ENCODE measurements around the gene PALM2AKAP2.

The PALM2AKAP2 gene

GRCh38 chr9:109779711-109780452 is at the start of gene PALM2AKAP2:
TSS of gene PALM2AKAP2 (plus strand) at chr9:109780198. CDS start at chr9:109780489, 291 bp downstream.
- H3K9me3 Mint-ChIP-seq: no peaks in the 10 kb centered on the region

GRCh38 chr9:109730228-109730627 is 49.8 kb upstream of the PALM2AKAP2 start:
- Mint-ChIP-seq H3K27ac (no peak overlapping the region), H3K36me3 (ENCODE audit: low read depth) (no peaks in the 10 kb centered on the region), H3K27me3 (ENCODE audit: low read depth) (peaks cover 5% of the 10 kb centered on the region), H3K9me3 (no peaks in the 10 kb centered on the region), H3K4me3 (no peak overlapping the region), H3K4me1 (ENCODE audit: low read depth) (peaks cover 2% of the 10 kb centered on the region)
- DNase-seq (ENCODE audit: low spot score): no peak

More at GRCh38 chr9:109779711-109780452, at the start of gene PALM2AKAP2:
- DNase-seq (ENCODE audit: low spot score): no peak
- Mint-ChIP-seq H3K27me3 (ENCODE audit: low read depth) (peaks cover 52% of the 10 kb centered on the region), H3K4me1 (ENCODE audit: low read depth) (peaks cover 3% of the 10 kb centered on the region), H3K36me3 (ENCODE audit: low read depth) (no peaks in the 10 kb centered on the region), H3K27ac (no peak within 1 kb of the TSS), H3K4me3 (peak within 1 kb of the TSS; percentile 33)

- DNase-seq (ENCODE audit: low spot score): no peak
- no peak overlapping the region for H3K27ac Mint-ChIP-seq
Observed at GRCh38 chr9:109733690-109734089, 46.3 kb upstream of the PALM2AKAP2 start.

GRCh38 chr9:109734814-109735213 is 45.2 kb upstream of the PALM2AKAP2 start:
- Mint-ChIP-seq H3K9me3 (no peaks in the 10 kb centered on the region), H3K27ac (no peak overlapping the region), H3K4me1 (ENCODE audit: low read depth) (peaks cover 2% of the 10 kb centered on the region), H3K4me3 (no peak overlapping the region), H3K36me3 (ENCODE audit: low read depth) (no peaks in the 10 kb centered on the region), H3K27me3 (ENCODE audit: low read depth) (peaks cover 8% of the 10 kb centered on the region)
- no peak for DNase-seq (ENCODE audit: low spot score)

More at GRCh38 chr9:109733690-109734089, 46.3 kb upstream of the PALM2AKAP2 start:
- no peaks in the 10 kb centered on the region for H3K9me3 Mint-ChIP-seq
- peaks cover 8% of the 10 kb centered on the region for H3K27me3 Mint-ChIP-seq (ENCODE audit: low read depth)
- no peak overlapping the region for H3K4me3 Mint-ChIP-seq
- H3K36me3 Mint-ChIP-seq (ENCODE audit: low read depth): no peaks in the 10 kb centered on the region
- peaks cover 2% of the 10 kb centered on the region for H3K4me1 Mint-ChIP-seq (ENCODE audit: low read depth)

GRCh38 chr9:109735801-109736200 is 44.2 kb upstream of the PALM2AKAP2 start:
- Mint-ChIP-seq H3K4me3 (no peak overlapping the region), H3K9me3 (no peaks in the 10 kb centered on the region)

GRCh38 chr9:109737295-109737694 is 42.7 kb upstream of the PALM2AKAP2 start:
- Mint-ChIP-seq H3K27ac (no peak overlapping the region), H3K9me3 (no peaks in the 10 kb centered on the region), H3K4me1 (ENCODE audit: low read depth) (peaks cover 2% of the 10 kb centered on the region), H3K27me3 (ENCODE audit: low read depth) (peaks cover 16% of the 10 kb centered on the region), H3K36me3 (ENCODE audit: low read depth) (no peaks in the 10 kb centered on the region), H3K4me3 (no peak overlapping the region)
- no peak for DNase-seq (ENCODE audit: low spot score)

More at GRCh38 chr9:109735801-109736200, 44.2 kb upstream of the PALM2AKAP2 start:
- Mint-ChIP-seq H3K4me1 (ENCODE audit: low read depth) (peaks cover 2% of the 10 kb centered on the region), H3K27me3 (ENCODE audit: low read depth) (peaks cover 8% of the 10 kb centered on the region), H3K36me3 (ENCODE audit: low read depth) (no peaks in the 10 kb centered on the region), H3K27ac (no peak overlapping the region)
- DNase-seq (ENCODE audit: low spot score): no peak

GRCh38 chr9:109739760-109740159 is 40.2 kb upstream of the PALM2AKAP2 start:
- no peaks in the 10 kb centered on the region for H3K36me3 Mint-ChIP-seq (ENCODE audit: low read depth)
- DNase-seq (ENCODE audit: low spot score): no peak
- H3K9me3 Mint-ChIP-seq: no peaks in the 10 kb centered on the region
- no peak overlapping the region for H3K27ac Mint-ChIP-seq
- no peaks in the 10 kb centered on the region for H3K4me1 Mint-ChIP-seq (ENCODE audit: low read depth)
- peaks cover 12% of the 10 kb centered on the region for H3K27me3 Mint-ChIP-seq (ENCODE audit: low read depth)
- no peak overlapping the region for H3K4me3 Mint-ChIP-seq

GRCh38 chr9:109742776-109743348 is 37.1 kb upstream of the PALM2AKAP2 start:
- Mint-ChIP-seq H3K4me3 (no peak overlapping the region), H3K27me3 (ENCODE audit: low read depth) (peaks cover 16% of the 10 kb centered on the region), H3K36me3 (ENCODE audit: low read depth) (no peaks in the 10 kb centered on the region), H3K27ac (no peak overlapping the region), H3K4me1 (ENCODE audit: low read depth) (no peaks in the 10 kb centered on the region), H3K9me3 (no peaks in the 10 kb centered on the region)
- no peak for DNase-seq (ENCODE audit: low spot score)

- H3K36me3 Mint-ChIP-seq (ENCODE audit: low read depth): no peaks in the 10 kb centered on the region
- no peak overlapping the region for H3K27ac Mint-ChIP-seq
- H3K4me3 Mint-ChIP-seq: no peak overlapping the region
- no peak for DNase-seq (ENCODE audit: low spot score)
- H3K27me3 Mint-ChIP-seq (ENCODE audit: low read depth): peaks cover 16% of the 10 kb centered on the region
- H3K9me3 Mint-ChIP-seq: no peaks in the 10 kb centered on the region
- H3K4me1 Mint-ChIP-seq (ENCODE audit: low read depth): no peaks in the 10 kb centered on the region
Observed at GRCh38 chr9:109743696-109744095, 36.3 kb upstream of the PALM2AKAP2 start.

- no peak overlapping the region for H3K4me3 Mint-ChIP-seq
- H3K4me1 Mint-ChIP-seq (ENCODE audit: low read depth): no peaks in the 10 kb centered on the region
- DNase-seq (ENCODE audit: low spot score): no peak
- H3K27ac Mint-ChIP-seq: no peak overlapping the region
- no peaks in the 10 kb centered on the region for H3K9me3 Mint-ChIP-seq
- no peaks in the 10 kb centered on the region for H3K36me3 Mint-ChIP-seq (ENCODE audit: low read depth)
- peaks cover 16% of the 10 kb centered on the region for H3K27me3 Mint-ChIP-seq (ENCODE audit: low read depth)
Observed at GRCh38 chr9:109745335-109746283, 34.4 kb upstream of the PALM2AKAP2 start.

GRCh38 chr9:109751253-109751652 is 28.7 kb upstream of the PALM2AKAP2 start:
- no peaks in the 10 kb centered on the region for H3K4me1 Mint-ChIP-seq (ENCODE audit: low read depth)

GRCh38 chr9:109753308-109753707 is 26.7 kb upstream of the PALM2AKAP2 start:
- H3K36me3 Mint-ChIP-seq (ENCODE audit: low read depth): no peaks in the 10 kb centered on the region

More at GRCh38 chr9:109751253-109751652, 28.7 kb upstream of the PALM2AKAP2 start:
- Mint-ChIP-seq H3K27ac (no peak overlapping the region), H3K36me3 (ENCODE audit: low read depth) (no peaks in the 10 kb centered on the region), H3K27me3 (ENCODE audit: low read depth) (peaks cover 2% of the 10 kb centered on the region), H3K4me3 (no peak overlapping the region), H3K9me3 (no peaks in the 10 kb centered on the region)
- no peak for DNase-seq (ENCODE audit: low spot score)

GRCh38 chr9:109755040-109755439 is 25.0 kb upstream of the PALM2AKAP2 start:
- H3K4me1 Mint-ChIP-seq (ENCODE audit: low read depth): no peaks in the 10 kb centered on the region
- no peak overlapping the region for H3K4me3 Mint-ChIP-seq
- H3K27ac Mint-ChIP-seq: no peak overlapping the region
- no peaks in the 10 kb centered on the region for H3K9me3 Mint-ChIP-seq
- DNase-seq (ENCODE audit: low spot score): no peak
- H3K36me3 Mint-ChIP-seq (ENCODE audit: low read depth): no peaks in the 10 kb centered on the region
- H3K27me3 Mint-ChIP-seq (ENCODE audit: low read depth): peaks cover 3% of the 10 kb centered on the region

More at GRCh38 chr9:109753308-109753707, 26.7 kb upstream of the PALM2AKAP2 start:
- Mint-ChIP-seq H3K27me3 (ENCODE audit: low read depth) (peaks cover 2% of the 10 kb centered on the region), H3K27ac (no peak overlapping the region), H3K9me3 (no peaks in the 10 kb centered on the region), H3K4me3 (no peak overlapping the region), H3K4me1 (ENCODE audit: low read depth) (no peaks in the 10 kb centered on the region)
- no peak for DNase-seq (ENCODE audit: low spot score)

Measured in T-helper 2 cell treated with Interferon-gamma antibody and Interleukin-4, amounts not matched to agents 5 μg/mL and 100 μg/mL, for 36 hours (primary cell).